GM10847 (cell line): ENCODE results near the gene DPH5.

Experiments used
- POLR2A ChIP-seq: IDR thresholded peaks from 2 replicates; pipeline ENCODE4 v1.6.1; 2011; ENCODE audit not compliant: insufficient read length; ENCODE audit errors: extremely low read depth

The DPH5 gene

DNA sequence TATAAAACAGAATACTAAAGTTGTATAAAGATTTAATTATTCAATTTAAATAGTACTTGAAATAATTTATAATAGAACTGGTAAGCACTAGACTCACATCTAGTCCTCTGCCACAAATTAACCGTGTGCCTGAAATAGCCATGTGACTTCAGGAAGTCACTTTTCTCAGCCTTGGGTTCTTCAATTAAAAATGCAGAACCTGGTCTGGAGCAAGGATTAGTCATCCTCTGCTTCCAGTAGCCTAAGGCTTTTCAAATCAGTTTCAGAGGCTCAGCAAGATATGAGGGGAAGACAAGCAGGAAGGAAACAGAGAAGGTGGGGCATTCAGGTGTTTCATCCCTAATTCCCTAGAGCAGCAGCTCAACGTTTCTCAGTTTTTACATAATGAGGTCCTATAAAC, 23.0 kb downstream of the DPH5 start:
- no peak for TF ChIP-seq POLR2A

DNA sequence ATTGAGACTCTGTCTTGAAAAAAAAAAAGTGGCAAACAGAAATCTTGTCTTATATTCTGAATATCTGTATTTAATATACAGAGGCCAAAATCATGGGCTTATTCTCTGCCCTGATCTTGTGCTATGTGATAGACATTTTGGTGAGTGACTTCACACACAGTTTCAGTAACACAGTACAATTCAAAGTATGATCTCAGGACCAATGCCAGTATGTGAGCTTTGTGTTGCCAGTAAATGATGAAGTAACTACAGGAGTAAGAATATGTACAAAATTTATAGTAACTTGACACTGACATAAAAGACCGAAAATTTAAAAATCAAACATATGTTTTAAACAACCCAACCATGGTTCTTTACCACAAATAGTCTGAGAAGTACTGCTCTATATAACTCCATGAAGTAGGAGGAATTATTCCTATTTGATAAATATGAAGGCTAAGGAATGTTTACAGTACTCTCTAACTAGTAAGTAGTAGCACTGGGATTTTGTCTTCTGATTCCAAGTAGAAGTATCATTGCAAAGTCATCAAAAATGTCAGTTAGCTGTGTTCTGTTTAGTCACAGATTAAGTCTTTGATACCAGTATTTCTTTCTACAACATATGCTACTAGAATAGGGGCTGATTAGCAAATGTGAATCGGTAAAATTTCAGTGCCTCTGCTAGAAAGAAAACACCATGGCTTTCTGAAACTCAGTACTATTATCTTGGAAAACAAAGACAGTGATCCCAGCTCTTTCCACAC, 25.3 kb downstream of the DPH5 start:
- no peak for TF ChIP-seq POLR2A

DNA sequence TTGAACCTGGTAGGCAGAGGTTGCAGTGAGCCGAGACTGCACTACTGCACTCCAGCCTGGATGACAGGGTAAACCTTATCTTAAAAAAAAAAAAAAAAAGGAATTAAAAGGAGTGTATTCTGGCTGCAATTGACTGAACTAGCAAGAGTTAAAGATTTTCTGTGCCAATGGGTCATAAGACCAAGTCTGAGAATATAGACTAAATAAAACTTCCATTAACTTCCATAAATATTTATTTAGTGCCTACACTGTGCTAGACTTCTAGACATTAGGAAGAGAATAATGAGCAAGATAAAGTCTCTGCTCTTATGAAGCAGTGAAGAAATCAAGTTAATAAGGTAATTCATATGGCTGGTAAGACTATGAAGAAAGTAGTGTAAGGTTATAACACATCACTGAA, 27.2 kb downstream of the DPH5 start:
- no peak for TF ChIP-seq POLR2A

DNA sequence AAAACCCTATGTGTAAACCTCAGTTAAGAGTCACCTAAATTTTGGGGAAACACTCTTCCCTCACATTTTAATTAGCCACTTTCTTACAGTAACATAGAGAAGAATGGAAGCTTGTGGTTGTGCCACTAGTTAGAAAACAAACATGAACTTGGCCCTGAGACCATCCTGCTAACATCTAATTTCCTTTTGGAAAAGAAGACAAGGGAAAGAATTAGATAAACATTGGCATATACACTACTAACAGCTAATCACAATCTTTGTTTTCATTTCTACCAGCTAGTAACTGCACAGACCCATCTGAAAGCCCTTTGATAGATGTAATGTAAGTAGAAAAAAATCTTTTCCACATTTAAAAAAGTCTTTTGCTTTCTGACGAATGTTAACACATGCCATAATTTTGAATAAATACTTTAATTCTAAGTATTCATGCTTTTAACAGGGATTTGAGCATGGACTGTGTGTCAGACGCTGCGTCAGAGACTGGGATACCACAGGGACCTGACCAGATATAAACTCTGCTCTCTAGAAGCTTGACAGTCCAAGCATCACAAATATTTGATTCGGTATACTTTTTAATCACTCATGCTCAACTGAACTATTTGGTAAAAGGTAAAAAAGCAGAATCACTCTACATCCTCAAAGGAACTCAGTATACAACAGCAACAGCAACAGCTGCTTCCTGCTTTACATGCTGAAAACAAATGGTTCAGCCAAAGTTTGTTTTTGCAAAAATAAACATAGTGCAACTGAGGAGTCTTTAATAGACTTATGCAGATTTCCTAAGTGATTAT, 30.2 kb downstream of the DPH5 start:
- no peak for TF ChIP-seq POLR2A

DNA sequence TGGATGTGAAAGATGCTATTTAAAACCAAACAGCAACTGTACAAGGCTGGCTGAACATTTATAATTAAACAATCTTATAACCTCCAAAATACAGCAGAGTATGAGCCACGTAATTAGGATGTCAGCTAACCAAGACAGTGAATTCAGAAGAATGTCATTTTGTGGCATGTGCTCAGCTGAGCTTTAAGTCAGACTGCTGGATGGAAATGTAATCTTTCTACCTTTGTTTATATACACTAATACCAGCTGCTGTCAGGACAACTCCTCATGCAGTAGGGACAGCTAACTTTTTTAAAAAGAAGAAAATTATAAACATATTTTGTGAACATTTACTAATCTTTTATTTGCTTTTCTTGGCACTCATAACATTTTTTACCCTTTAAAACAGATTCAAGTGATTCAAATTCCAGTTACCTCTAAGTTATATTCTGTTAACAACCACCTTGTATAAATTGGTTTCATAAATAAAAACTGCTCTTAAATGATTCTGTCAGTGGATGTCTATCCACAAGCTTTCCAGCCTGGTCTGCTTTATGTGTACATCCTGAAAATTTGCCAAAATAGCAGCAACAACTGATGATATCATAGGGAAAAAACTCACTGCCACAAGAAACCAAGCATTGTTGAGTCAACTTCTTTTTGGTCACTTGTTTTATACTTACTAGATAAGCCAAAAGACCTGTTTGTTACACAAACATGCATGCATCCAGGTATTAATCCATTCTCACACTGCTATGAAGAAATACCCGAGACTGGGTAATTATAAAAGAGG, 36.1 kb downstream of the DPH5 start:
- TF ChIP-seq POLR2A, result no peak

DNA sequence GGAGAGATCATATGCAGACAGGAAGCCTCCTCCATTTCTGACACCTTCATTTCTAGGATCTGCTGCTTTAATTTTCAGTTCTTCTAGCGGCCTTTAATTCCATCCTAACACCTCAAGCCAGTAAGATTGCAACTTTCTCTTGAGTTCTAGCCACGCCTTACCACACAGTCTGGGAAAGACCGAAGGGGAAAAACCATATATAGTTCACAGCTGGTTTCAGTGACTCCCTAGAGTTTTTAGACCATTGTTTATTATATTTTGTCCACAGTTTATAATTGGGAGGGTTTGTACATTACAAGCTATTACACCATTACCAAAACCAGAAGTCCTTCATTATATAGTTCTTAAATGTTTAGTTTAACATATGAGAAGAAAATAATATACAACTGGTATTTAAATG, 37.5 kb downstream of the DPH5 start:
- TF ChIP-seq POLR2A, result no peak

GRCh38 chr1:100982793-100983192, 42.8 kb downstream of the DPH5 start:
- TF ChIP-seq POLR2A, result no peak

DNA sequence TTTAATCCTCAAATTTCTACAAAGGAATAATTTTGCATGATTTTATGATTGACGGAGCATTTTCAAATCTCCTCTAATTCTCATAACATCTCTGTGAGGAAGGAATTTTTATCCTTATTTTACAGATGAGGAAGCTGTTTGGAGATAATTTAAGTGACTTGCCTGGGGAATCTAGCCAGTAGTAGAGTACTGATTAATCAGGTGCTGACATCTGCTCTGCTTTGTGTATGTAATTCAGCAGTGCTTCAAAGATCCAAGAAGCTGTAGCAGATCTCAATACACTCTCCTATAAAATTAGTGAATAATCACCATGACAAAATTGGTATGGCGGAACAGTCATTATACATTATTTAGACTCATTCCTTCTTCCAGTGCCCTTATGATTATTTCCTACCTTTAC, 46.0 kb downstream of the DPH5 start:
- TF ChIP-seq POLR2A, result no peak

GRCh38 chr1:100976936-100977335, 48.6 kb downstream of the DPH5 start:
- no peak for TF ChIP-seq POLR2A

- TF ChIP-seq POLR2A, result no peak
These were observed 53.4 kb downstream of the DPH5 start for GRCh38 chr1:100972185-100972584.

- TF ChIP-seq POLR2A, result no peak
These were observed 54.6 kb downstream of the DPH5 start for GRCh38 chr1:100971021-100971420.

DNA sequence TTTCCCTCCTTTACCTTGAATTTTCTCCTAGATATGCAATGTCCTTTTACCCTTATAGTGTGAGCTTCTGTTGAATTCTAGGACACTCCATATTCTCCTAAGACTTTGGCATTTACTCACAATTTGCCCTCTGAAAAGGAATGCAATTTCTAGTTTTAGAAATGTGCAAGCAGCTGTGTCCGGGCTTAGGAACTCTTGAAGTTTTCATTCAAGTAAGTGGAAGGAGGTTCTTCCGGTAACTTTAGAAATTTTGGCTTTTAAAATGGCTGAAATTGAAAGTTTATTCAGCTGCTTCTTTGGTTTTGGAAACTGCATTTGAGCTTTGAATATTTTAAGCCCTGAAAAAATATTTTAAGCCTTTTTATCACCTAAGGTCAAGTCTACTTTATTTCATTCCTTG, 56.3 kb downstream of the DPH5 start:
- TF ChIP-seq POLR2A, result no peak

GRCh38 chr1:100968621-100969020, 57.0 kb downstream of the DPH5 start:
- TF ChIP-seq POLR2A, result no peak

GRCh38 chr1:100960098-100960497, 65.5 kb downstream of the DPH5 start:
- no peak for TF ChIP-seq POLR2A

GRCh38 chr1:100959502-100960060, 66.0 kb downstream of the DPH5 start:
- no peak for TF ChIP-seq POLR2A

DNA sequence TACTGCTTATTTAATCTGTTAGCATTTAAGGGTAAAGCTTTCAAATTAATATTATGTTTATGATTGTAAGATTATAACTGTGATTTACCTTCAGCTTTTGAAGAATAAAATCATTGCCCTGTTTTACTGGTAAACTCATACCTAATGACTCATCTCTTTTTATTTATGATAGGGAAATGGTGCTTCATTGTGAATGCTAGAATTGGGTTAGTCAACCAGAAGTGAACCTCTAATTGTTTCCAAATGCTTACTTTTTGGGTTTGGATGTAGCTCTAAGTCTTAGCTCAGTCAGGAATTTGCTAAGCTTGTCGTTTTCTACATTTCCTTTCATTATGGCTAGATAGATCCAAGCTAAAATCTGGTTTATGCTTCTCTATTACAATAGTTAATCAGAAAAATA, 70.3 kb downstream of the DPH5 start:
- TF ChIP-seq POLR2A, result no peak
